Sigmoid colon (tissue), 7 donors: ENCODE measurements around the gene SEC23A. TPM values are rescaled to one million over a fixed set of nuclear protein-coding genes. Genes with fewer than 3 reads are reported as not detected.
"Not testable (repeated sequence)": the region's sequence is repeated elsewhere in the genome, so short reads cannot be mapped to it uniquely, and the experiment has no call there.

Experiments used
- DNase-seq: peaks from one replicate; pipeline ENCODE4 v3.0.0-alpha.2; 2019
- H3K27ac ChIP-seq, 4 donors: fragments of 200-600 bp; sonication (generic); one replicate each; pipeline ENCODE4 v1.5.1; 2016 to 2019; ENCODE audit warnings: mild to moderate bottlenecking in 1 of 4
- H3K27me3 ChIP-seq, 3 donors: fragments of 200-600 bp; sonication (generic); one replicate each; pipeline ENCODE4 v1.5.1; 2019; ENCODE audit warnings: mild to moderate bottlenecking in 1 of 3
- H3K36me3 ChIP-seq, 4 donors: fragments of 200-600 bp; sonication (generic); one replicate each; pipeline ENCODE4 v1.5.1; 2016 to 2019
- H3K4me1 ChIP-seq, 4 donors: fragments of 200-600 bp; sonication (generic); one replicate each; pipeline ENCODE4 v1.5.1; 2017 to 2019
- H3K4me3 ChIP-seq, 4 donors: fragments of 200-600 bp; sonication (generic); one replicate each; pipeline ENCODE4 v1.5.1; 2017 to 2019; ENCODE audit warnings: mild to moderate bottlenecking in 2 of 4, moderate library complexity in 1 of 4
- H3K9me3 ChIP-seq, 4 donors: fragments of 200-600 bp in 3 of 4; sonication (generic) in 3 of 4; one replicate each; pipeline versions ENCODE4 v1.5.1 to v1.6.1; 2013 to 2019
- CTCF ChIP-seq, 4 experiments: fragments of 450-650 bp in 3 of 4; fragments of 200-600 bp in 1 of 4; IDR thresholded peaks; one replicate each; pipeline ENCODE4 v1.5.1; 2016 to 2019; ENCODE audit warnings: antibody characterized with exemption in 4 of 4, mild to moderate bottlenecking in 3 of 4, moderate library complexity in 2 of 4
- EP300 ChIP-seq, 4 donors: sonication (generic); formaldehyde crosslinking; IDR thresholded peaks; one replicate each; pipeline ENCODE4 v1.6.1; 2017; ENCODE audit warnings: antibody characterized with exemption in 4 of 4
- POLR2A ChIP-seq, 2 donors: fragments of 450-650 bp; IDR thresholded peaks; one replicate each; pipeline ENCODE4 v1.6.1; 2016; ENCODE audit warnings: antibody characterized with exemption in 2 of 2, mild to moderate bottlenecking in 2 of 2, moderate library complexity in 2 of 2
- POLR2AphosphoS5 ChIP-seq, 4 donors: sonication (generic); formaldehyde crosslinking; IDR thresholded peaks; one replicate each; pipeline ENCODE4 v1.6.1; 2017; ENCODE audit warnings: antibody characterized with exemption in 4 of 4
- WGBS, 2 donors: extraction: QIAGEN DNeasy Blood & Tissue Kit; methylation state at CpG; one replicate each; pipeline ENCODE4 v1.1.7; 2013; 5-methylcytosine and 5-hydroxymethylcytosine counted together
- intact Hi-C: fragments of 100-400 bp; cut with DNase I; formaldehyde crosslinking; loops from one replicate; pipeline ENCODE4 v1.15.1; 2023
- polyA plus RNA-seq, 3 donors: library from polyadenylated mRNA; stranded (reverse); fragments of 200-250 nt; gene quantifications; one replicate each; pipeline ENCODE4 v1.2.3, GENCODE V29; 2013
- total RNA-seq, 4 donors: library from RNA; depleted of rRNA; stranded (reverse); fragments of >200 nt; gene quantifications; one replicate each; pipeline ENCODE4 v1.1.0, GENCODE V29; 2016
- donor health status: healthy with polysubstance abuse.
- donor health status: Bipolar disorder and iron deficiency.
- donor health status: healthy.

SEC23A gene
- total RNA-seq (100 to 1,000 TPM; 118 to 235 (median 176) TPM), polyA plus RNA-seq (10 to 100 TPM; 25.2 to 53.9 (median 28.7) TPM)

- H3K4me1 ChIP-seq, result peaks cover 0 to 46% (median 36%) of the 10 kb centered on the region in 4 donors
- intact Hi-C loops, result loop anchor here (2.0 to 5.0 kb wide), 3 partner anchors 72 to 329 kb away; partner anchors contain the start of genes FBXO33 and PNN
- H3K27ac ChIP-seq, result peak within 1 kb of the TSS; percentile 98 to 99 (median 98)
- WGBS, 2 donors, result 1% methylated on average over 58 of the region's 58 CpGs
- no peaks in the 10 kb centered on the region for H3K27me3 ChIP-seq
- peak within 1 kb of the TSS; percentile 82 to 96 (median 94) for H3K4me3 ChIP-seq
- TF ChIP-seq EP300 (IDR thresholded peaks at IDR 0.05) (no peak), POLR2A (IDR thresholded peaks at IDR 0.05) (peak; percentile 88), POLR2AphosphoS5 (IDR thresholded peaks at IDR 0.05) (peak; percentile 95 to 97 (median 96)), CTCF (IDR thresholded peaks at IDR 0.05) (no peak)
- DNase-seq, result peak; percentile 95
- H3K36me3 ChIP-seq, result no peaks in the 10 kb centered on the region
- no peaks in the 10 kb centered on the region for H3K9me3 ChIP-seq
Observed at GRCh38 chr14:39102969-39103957, at the start of gene SEC23A. Gene SEC23A, minus strand, starts transcription at chr14:39103235. Its CDS starts 7,117 bp downstream, at chr14:39096118.

- TF ChIP-seq EP300 (IDR thresholded peaks at IDR 0.05) (no peak), CTCF (IDR thresholded peaks at IDR 0.05) (no peak), POLR2A (IDR thresholded peaks at IDR 0.05) (no peak), POLR2AphosphoS5 (IDR thresholded peaks at IDR 0.05) (no peak)
- intact Hi-C loops, result no loop called here
- no peaks in the 10 kb centered on the region for H3K27me3 ChIP-seq
- 58 to 78% methylated on average over 7 of the region's 7 CpGs for WGBS, 2 donors
- no peak overlapping the region for H3K4me3 ChIP-seq
- no peak overlapping the region for H3K27ac ChIP-seq
- DNase-seq, result no peak
- H3K4me1 ChIP-seq, result no peaks in the 10 kb centered on the region
- no peaks in the 10 kb centered on the region for H3K9me3 ChIP-seq
- H3K36me3 ChIP-seq, result peaks cover 0 to 49% (median under 1%) of the 10 kb centered on the region in 4 donors
Observed at GRCh38 chr14:39145266-39145966, 42.4 kb upstream of the SEC23A start.

- H3K27ac ChIP-seq, H3K4me3 ChIP-seq, H3K27me3 ChIP-seq, H3K4me1 ChIP-seq, DNase-seq, H3K9me3 ChIP-seq, intact Hi-C loops: not testable (repeated sequence)
- H3K36me3 ChIP-seq, result peaks cover 0 to 38% (median 0%) of the 10 kb centered on the region in 4 donors
- WGBS, 2 donors, result 63 to 71% methylated on average over 2 of the region's 2 CpGs
Observed at GRCh38 chr14:39143226-39143625, 40.2 kb upstream of the SEC23A start.

- H3K4me3 ChIP-seq, DNase-seq, H3K27ac ChIP-seq, H3K4me1 ChIP-seq, H3K27me3 ChIP-seq, intact Hi-C loops, H3K9me3 ChIP-seq: not testable (repeated sequence)
- 94 to 96% methylated on average over 1 of the region's 1 CpG for WGBS, 2 donors
- H3K36me3 ChIP-seq, result peaks cover 0 to 38% (median 0%) of the 10 kb centered on the region in 4 donors
Observed at GRCh38 chr14:39141623-39142022, 38.6 kb upstream of the SEC23A start.

- H3K36me3 ChIP-seq, result peaks cover 0 to 47% (median 0%) of the 10 kb centered on the region in 4 donors
- intact Hi-C loops, result no loop called here
Observed at GRCh38 chr14:39140170-39140569, 37.1 kb upstream of the SEC23A start.

More at GRCh38 chr14:39140170-39140569, 37.1 kb upstream of the SEC23A start:
- no peak for TF ChIP-seq POLR2AphosphoS5 (IDR thresholded peaks at IDR 0.05)
- no peak for TF ChIP-seq CTCF (IDR thresholded peaks at IDR 0.05)
- TF ChIP-seq POLR2A (IDR thresholded peaks at IDR 0.05), result no peak
- no peak for TF ChIP-seq EP300 (IDR thresholded peaks at IDR 0.05)
- DNase-seq, result no peak
- no peak overlapping the region for H3K27ac ChIP-seq
- H3K4me1 ChIP-seq, result peaks cover 0 to 9% (median 6%) of the 10 kb centered on the region in 4 donors
- H3K4me3 ChIP-seq, result no peak overlapping the region
- H3K9me3 ChIP-seq, result no peaks in the 10 kb centered on the region
- 87 to 94% methylated on average over 3 of the region's 3 CpGs for WGBS, 2 donors
- no peaks in the 10 kb centered on the region for H3K27me3 ChIP-seq
